ENCODE measurements around the gene MCC.
A peak's percentile ranks its signal among the peaks of the same experiment; 100 is the strongest.
"Not testable (repeated sequence)": the region's sequence is repeated elsewhere in the genome, so short reads cannot be mapped to it uniquely, and the experiment has no call there.

Gene MCC

DNA sequence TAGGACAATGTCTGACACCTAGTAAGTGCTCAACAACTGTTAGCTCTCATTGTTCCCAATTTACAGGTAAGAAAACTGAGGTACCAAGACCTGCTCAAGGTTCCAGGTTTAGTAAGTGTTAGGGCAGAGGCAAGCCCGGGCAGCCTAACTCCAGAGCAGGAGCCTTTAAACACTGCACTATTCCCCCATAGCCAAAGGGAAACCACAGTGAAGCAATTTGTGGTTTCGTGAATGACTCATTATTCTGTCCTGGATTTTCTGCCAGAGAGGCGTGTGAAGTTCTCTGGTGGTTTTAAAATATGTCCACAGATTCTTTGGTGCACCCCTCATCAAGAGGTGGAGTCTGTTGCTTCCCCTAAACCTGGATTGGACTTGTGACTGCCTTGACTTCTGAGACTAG lies 1.0 kb upstream of the MCC start:
- DNase-seq: peak; percentile 48

DNA sequence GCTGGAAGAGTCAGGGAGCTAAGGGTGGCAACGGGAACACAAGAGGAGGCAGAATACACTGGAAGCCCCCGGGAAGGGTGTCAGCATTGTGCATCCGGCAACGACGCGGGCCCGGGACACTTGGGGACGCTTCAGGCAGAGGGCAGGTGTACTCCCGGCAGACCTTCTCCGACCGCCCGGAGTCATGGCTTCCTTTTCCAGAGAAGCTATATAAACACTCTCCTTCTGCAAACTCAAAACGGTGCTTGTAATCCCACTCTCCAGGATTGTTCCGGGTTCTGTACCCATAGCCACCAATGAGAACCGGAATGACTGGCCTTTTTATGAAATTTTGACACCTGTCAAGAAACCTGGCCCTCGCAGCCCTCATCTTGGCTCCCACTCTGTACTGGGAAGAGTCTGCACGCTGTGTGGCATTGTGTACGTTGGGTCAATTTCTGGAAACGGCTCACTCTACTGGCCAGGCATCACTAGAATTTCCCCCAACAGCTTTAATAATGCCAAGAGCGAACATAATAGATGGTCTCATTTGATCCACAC lies 462 bp upstream of the MCC start:
- DNase-seq: no peak

DNA sequence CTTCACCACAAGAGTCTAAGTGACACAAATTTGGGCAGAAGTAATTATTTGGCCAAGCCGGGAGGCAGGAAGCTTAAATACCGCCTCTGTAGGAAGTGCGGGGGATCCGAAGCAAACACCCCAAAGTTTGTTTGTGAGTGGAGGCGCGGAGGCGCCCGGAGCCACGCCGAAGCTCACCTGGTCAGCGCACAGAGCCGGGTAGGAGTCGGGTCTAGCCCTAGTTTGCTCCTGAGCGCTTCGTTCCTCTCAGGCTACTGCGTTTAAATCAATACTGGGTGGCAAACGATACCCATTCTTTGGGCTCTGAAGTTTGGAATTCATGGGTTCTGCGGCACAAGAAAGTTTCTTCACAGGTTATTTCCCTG lies 855 bp downstream of the MCC start:
- no peak for DNase-seq

DNA sequence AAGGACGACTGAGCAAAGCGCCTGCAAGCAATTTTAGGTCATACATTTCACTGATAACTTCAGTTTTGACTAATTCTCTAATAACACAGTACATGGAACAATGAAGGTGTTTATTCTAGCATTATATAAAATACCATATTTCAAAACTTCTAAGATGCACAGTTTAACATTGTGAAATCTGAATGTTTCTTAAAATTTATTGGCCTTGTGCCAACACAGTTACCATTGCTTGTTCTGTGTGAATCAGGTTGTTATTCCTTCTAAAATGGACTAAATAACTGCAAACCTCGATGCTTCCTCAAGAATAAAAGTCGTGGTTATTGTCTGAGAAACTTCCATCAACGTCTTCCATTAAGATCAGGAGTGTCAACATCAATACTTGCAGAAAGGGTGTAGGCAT lies 8.0 kb downstream of the MCC start:
- no peak for DNase-seq

- no peak for DNase-seq
These were observed 9.6 kb downstream of the MCC start for GRCh38 chr5:113478691-113479090.

DNA sequence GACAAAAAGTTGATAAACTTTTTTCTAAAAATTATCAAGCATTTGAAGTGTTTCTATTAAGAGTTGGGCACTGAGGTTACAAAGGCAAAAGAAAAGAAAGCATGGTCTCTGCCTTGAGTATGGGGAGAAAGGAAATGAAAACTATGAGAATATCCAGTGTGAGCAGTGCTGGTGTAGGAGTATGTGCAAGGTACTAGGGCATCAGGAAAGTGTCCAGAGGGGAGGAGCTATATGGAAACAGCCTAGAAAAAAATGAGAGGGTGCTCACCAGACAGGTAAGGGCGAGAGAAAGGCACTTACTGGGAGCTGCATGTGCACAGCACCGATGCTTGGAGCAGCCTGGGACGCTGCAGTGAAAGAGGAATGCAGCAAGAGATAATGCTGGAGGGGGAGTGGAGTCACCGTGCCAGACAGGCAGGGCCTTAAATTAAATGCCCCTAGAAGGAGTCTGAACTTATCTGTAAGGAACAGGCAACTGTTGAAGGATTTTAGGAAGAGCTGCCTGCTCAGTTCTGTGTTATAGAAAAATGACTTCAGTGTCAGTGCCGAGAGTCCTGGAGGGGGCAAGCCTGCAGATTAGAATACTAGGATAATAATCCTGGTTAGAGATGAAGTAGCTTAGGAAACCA lies 14.0 kb downstream of the MCC start:
- DNase-seq: peak; percentile 36

DNA sequence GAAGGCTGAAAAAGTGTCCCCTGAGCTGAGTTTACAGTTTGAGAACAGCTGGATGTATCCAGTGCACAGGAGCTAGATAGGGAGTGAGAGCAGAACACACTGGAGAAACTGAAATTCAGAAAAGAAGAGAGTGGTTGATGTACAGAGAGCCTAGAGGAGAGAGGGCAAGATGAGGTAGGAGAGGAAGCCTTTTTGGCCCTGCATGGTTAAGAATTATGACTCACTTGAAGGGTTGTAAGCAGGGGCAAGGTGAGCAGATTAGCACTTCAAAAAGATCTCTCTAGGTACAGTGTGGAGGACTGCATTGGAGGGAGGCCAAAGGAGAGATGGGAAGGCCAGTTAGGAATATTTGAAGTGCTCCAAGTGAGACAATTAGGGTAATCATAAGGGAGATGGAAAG lies 25.2 kb downstream of the MCC start:
- no peak for DNase-seq

DNA sequence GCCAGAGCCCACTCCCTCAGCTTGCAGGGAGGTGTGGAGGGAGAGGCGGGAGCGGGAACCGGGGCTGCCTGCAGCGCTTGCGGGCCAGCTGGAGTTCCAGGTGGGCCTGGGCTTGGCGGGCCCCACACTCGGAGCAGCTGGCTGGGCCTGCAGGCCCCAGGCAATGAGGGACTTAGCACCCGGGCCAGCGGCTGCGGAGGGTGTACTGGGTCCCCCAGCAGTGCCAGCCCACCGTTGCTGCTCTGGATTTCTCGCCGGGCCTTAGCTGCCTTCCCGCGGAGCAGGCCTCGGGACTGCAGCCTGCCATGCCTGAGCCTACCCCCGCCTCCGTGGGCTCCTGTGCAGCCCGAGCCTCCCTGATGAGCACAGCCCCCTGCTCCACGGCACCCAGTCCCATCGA lies 31.1 kb downstream of the MCC start:
- not testable (repeated sequence) for DNase-seq

DNA sequence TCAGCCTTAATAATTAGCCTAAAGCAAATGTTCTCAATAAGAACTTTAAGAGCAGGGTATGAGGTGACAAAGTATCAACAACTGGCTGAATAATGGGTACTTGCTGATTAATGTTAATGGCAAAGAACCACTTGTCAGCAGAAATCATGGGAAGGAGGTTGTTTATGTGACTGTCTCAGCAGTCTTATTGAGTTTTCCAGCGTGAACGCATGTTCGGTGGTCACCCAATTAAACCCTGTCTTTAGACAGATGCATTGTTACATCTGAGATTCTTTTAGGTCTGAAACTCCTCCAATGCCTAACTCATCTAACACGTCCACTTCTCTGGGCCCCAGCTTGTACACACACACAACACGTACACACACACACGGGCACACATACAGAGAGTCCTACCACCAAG lies 35.3 kb downstream of the MCC start:
- no peak for DNase-seq

- no peak for DNase-seq
These were observed 36.5 kb downstream of the MCC start for GRCh38 chr5:113451797-113452196.

GRCh38 chr5:113450929-113451328 lies 37.3 kb downstream of the MCC start:
- DNase-seq: no peak

- no peak for DNase-seq
These were observed 37.8 kb downstream of the MCC start for GRCh38 chr5:113450462-113450861.

DNA sequence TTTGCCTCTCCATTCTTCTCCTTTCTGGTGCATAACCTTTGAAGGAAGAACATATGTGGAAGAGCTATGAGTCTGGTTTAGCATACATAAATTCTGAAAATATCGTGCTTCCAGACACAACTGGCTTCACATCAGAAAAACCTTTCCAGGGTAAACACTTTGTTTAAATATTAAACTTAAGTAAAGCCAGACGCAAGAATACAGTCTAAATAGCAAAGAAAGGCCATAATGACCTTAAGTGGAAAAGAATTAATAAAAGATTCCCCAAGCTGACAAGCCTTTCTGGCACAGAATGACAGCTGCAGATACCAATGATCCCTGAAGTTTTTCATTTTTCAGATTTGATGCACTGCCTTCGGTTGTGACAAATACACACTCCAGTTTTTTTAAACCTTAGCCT lies 40.0 kb downstream of the MCC start:
- DNase-seq: no peak

DNA sequence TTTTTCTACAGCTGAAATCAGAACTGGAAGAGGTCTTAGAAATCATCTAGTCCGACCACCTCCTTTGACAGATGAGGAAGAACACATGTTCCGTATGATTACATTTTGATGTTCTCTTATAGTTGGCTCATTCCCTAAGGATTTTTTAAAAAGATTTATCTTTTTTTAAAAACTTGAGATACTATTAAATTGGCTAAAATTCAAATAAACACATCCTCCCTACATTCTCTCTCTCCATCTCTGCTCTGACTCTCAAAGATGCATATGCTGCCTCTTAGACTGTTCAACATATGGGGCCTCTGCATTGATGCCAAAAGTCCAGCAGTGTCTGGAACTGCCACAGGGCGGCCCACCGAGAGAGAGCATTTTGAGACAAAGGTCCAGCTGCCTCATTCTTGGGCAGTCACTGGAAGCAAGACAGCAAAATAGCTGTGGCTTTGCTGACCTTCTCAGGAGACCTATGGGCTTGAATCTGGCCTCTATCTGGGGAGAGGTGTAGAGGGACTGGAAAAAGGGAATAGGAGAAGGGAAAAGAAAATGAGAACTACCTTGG lies 40.7 kb downstream of the MCC start:
- peak; percentile 0 for DNase-seq

DNA sequence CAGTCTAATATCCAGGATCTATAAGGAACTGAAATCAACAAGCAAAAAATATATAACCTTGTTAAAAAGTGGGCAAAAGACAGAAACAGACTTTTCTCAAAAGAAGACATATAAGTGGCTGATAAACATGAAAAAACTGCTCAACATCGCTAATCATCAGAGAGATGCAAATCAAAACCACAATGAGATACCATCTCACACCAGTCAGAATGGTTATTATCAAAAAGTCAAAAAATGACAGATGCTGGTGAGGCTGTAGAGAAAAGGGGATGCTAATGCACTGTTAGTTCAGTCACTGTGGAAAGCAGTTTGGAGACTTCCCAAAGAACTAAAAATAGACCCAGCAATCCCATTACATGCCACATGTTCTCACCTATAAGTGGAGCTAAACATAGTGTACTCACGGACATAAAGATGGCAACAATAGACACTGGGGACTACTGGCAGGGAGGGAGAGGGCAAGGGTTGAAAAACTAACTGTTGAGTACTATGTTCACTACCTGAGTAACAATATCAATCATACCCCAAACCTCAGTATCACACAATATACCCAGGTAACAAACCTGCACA lies 41.8 kb downstream of the MCC start:
- DNase-seq: no peak

DNA sequence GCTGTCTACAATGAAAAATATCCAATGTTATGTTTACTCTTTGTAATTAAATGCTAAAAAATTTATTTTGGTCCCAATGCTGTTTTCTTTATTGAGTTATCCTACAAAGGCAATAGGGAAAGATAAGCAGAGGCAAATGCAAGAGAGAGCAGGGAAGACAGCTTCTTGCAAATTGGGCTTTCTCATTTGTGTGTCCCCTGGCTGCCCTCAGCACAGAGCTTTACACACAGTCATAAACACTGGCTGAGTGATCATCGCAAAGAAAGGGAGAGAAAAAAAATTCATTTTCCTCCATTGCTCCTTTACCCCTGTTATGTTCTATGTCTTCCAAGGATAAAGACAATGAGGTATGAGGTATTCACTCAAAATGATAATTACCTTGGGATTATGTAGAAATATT lies 51.1 kb downstream of the MCC start:
- DNase-seq: no peak

DNA sequence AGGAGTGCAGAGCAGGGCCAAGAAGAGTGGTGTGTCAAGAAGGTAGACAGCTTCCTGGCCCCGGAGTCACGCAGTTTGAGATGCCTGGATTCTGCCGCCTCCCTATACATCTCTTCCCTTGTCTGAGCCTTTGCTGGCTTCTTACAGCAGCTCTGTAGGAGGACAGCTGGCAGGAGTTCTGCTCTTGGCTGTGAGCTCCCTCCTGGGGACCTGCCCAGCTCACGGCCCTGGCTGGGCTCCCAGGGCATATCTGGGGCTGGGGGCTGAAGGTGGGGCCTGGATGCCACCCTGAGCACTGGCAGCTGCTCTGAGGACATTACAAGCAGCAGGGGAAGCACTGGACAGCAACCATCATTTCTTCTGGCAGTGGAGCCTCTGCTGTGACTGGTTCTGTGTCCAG lies 52.7 kb downstream of the MCC start:
- DNase-seq: no peak

- DNase-seq: no peak
These were observed 53.4 kb downstream of the MCC start, which contains the start of gene TSSK1B for GRCh38 chr5:113434889-113435288. Gene TSSK1B (minus strand): TSS chr5:113434989. CDS start chr5:113434839, 150 bp downstream.

DNA sequence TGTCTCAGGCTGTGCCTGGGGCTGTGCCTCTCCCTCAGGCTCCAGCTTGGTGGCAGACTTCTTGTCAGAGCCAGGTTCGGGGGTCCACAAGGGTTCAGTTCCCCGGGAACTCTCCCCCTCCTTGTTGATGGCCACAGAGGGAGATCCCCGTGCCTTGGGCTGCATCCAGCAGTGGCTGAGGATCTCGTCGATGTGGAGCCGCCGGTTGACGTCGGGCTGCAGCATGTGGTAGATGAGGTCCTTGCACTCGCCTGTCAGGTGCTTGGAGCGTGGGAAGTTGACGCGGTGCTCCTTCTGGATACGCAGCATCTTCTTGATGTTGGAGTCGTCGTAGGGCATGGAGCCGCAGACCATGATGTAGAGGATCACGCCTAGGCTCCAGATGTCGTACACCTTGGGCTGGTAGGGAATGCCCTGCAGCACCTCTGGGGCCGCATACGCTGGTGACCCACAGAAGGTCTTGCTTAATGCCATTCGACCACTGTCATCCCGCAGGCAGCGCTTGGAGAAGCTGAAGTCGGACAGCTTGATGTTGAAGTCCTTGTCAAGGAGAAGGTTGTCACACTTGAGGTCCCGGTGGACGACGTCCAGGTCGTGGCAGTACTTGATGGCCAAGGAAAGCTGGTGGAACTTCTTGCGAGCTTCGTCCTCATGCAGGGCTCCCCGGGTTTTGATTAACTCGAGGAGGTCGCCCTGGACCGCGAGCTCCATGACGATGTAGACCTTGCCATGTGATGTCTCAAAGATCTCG lies 54.2 kb downstream of the MCC start:
- DNase-seq: no peak

- no peak for DNase-seq
These were observed 55.2 kb downstream of the MCC start for GRCh38 chr5:113433071-113433470.

DNA sequence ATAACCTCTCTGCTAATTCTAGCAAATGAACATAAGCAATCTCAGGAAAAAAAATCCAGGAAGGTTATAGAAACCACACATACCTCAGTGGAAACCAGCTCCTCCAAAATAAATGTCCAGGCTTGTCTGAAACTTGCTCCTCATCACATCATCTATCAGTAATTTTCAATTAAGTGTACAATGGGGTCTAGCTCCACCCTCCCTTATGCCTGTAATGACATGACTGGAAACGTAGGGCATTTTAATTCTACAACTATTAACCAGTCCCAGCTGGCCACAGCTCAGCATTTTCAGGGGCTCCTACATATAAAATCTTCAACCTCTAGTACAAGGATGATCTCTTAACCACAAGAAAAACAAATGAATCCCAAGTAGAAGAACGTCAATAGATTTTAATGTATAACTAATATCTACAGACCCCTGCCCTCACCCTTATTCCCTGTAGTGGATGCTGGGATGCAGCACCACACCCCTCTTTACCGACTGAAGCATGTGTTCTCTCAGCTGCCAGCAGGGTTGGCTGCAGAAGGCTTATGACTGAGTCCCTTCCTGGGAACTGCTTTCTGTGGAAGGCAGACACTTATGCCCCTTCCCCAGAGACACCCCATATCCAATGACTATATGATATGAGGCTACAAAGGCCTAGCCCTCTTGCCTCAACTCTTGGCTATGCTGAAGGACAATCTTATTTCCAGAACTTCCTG lies 60.2 kb downstream of the MCC start:
- DNase-seq: no peak

DNA sequence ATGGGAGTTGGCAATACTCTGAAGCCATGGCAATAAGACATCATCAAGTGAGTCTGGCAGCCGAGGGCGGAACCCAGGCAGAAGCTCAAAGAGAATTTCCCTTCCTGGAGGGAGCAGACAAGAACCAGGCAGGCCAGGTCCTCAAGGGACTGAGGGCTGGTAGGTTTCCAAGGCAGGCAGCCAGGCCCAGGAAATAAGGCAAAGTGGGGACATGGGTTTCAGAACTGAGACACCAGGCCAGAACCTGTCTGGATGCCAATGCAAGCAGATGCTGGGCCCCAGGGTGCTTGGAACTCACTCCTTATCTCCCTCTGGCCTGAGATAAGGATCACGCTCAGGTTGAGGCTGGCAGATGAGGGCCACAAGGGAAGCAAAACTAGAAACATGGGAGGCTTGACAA lies 62.3 kb downstream of the MCC start:
- DNase-seq: no peak

GRCh38 chr5:113421693-113422092 lies 66.6 kb downstream of the MCC start:
- no peak for DNase-seq
